ENCODE data around the gene CIROP. TPM values are rescaled to one million over a fixed set of nuclear protein-coding genes. Genes with fewer than 3 reads are reported as not detected.

CIROP gene
- total RNA-seq, 6 donors from 2014 or later, result not detected

- WGBS, 2 donors, result 82 to 85% methylated on average over 5 of the region's 5 CpGs
- peaks cover 5 to 10% (median 7%) of the 10 kb centered on the region in 4 donors for H3K4me1 ChIP-seq
- no peaks in the 10 kb centered on the region for H3K27me3 ChIP-seq
- H3K4me3 ChIP-seq, result no peak overlapping the region
- H3K27ac ChIP-seq, result no peak overlapping the region
- DNase-seq, result no peak
- no peaks in the 10 kb centered on the region for H3K36me3 ChIP-seq
- no peaks in the 10 kb centered on the region for H3K9me3 ChIP-seq
- no peak for ATAC-seq (ENCODE audit: low FRiP score in 2 of 2)
- no peak for TF ChIP-seq POLR2A (IDR thresholded peaks at IDR 0.05)
- no peak for TF ChIP-seq CTCF (IDR thresholded peaks at IDR 0.05)
- TF ChIP-seq EP300 (IDR thresholded peaks at IDR 0.05), result no peak
- no peak for TF ChIP-seq POLR2AphosphoS5 (IDR thresholded peaks at IDR 0.05)
These were observed 53.4 kb downstream of the CIROP start for GRCh38 chr14:23051141-23052057.

Other genes starting within 250 kb of the CIROP start
- 100 to 1,000 TPM in 5 of 6 donors, 10 to 100 TPM in 1; 90.2 to 169 (median 149) TPM for gene LRP10, start 233.2 kb downstream of the CIROP start, total RNA-seq
- 1 to 10 TPM; 1.0 to 6.3 (median 1.2) TPM for gene REM2, start 221.8 kb downstream of the CIROP start, total RNA-seq
- gene RBM23, start 185.8 kb downstream of the CIROP start, total RNA-seq, result 10 to 100 TPM; 63.3 to 96.8 (median 91.9) TPM
- 10 to 100 TPM; 21.4 to 51.3 (median 39.2) TPM for gene PRMT5, start 175.6 kb downstream of the CIROP start, total RNA-seq
- 100 to 1,000 TPM in 2 of 6 donors, 10 to 100 TPM in 4; 44.3 to 137 (median 78.9) TPM for gene HAUS4, start 147.9 kb downstream of the CIROP start, total RNA-seq
- gene AJUBA, start 122.4 kb downstream of the CIROP start, total RNA-seq, result 10 to 100 TPM; 34.4 to 50.3 (median 39.5) TPM
- 10 to 100 TPM in 4 of 6 donors, 1 to 10 TPM in 2; 7.1 to 12.9 (median 11.4) TPM for gene C14orf93, start 94.8 kb downstream of the CIROP start, total RNA-seq
- gene PSMB5, start 70.1 kb downstream of the CIROP start, total RNA-seq, result 100 to 1,000 TPM in 2 of 6 donors, 10 to 100 TPM in 4; 58.7 to 147 (median 86.1) TPM
- gene PSMB11, start 62.8 kb downstream of the CIROP start, total RNA-seq, result not detected
- gene CDH24, start 47.5 kb downstream of the CIROP start, total RNA-seq, result 1 to 10 TPM; 2.0 to 8.0 (median 4.2) TPM
- gene ACIN1, start 9.9 kb downstream of the CIROP start, total RNA-seq, result 100 to 1,000 TPM in 5 of 6 donors, 10 to 100 TPM in 1; 91.1 to 350 (median 139) TPM
- gene C14orf119, start 9.5 kb downstream of the CIROP start, total RNA-seq, result 10 to 100 TPM in 5 of 6 donors, 1 to 10 TPM in 1; 4.9 to 52.5 (median 35.7) TPM
- gene CEBPE, start 14.3 kb upstream of the CIROP start, total RNA-seq, result under 1 TPM in 2 of 6 donors, not detected in 4; 0.31 to 0.77 TPM
- gene SLC7A8, start 78.7 kb upstream of the CIROP start, total RNA-seq, result 10 to 100 TPM; 30.4 to 58.2 (median 42.0) TPM
- gene RNF212B, start 132.9 kb upstream of the CIROP start, total RNA-seq, result not detected
- 10 to 100 TPM in 4 of 6 donors, 1 to 10 TPM in 2; 3.9 to 13.7 (median 11.2) TPM for gene HOMEZ, start 181.1 kb upstream of the CIROP start, total RNA-seq
- gene PPP1R3E, start 197.9 kb upstream of the CIROP start, total RNA-seq, result 10 to 100 TPM in 4 of 6 donors, 1 to 10 TPM in 2; 6.7 to 95.3 (median 12.8) TPM
- gene BCL2L2, start 201.8 kb upstream of the CIROP start, total RNA-seq, result 10 to 100 TPM; 38.8 to 53.8 (median 47.3) TPM
- 100 to 1,000 TPM in 3 of 6 donors, 10 to 100 TPM in 3; 47.6 to 325 (median 85.7) TPM for gene PABPN1, start 216.5 kb upstream of the CIROP start, total RNA-seq
- gene SLC22A17, start 247.9 kb upstream of the CIROP start, total RNA-seq, result 10 to 100 TPM in 4 of 6 donors, 1 to 10 TPM in 2; 5.8 to 16.8 (median 12.4) TPM

All from upper lobe of left lung (tissue), 6 donors.